Renal cortex interstitium (tissue), 11 donors: Measurements from ENCODE around the gene GDE1. TPM values are rescaled to one million over a fixed set of nuclear protein-coding genes. Genes with fewer than 3 reads are reported as not detected.
A peak's percentile ranks its signal among the peaks of the same experiment; 100 is the strongest.

Source experiments
- DNase-seq, 11 donors: peaks; one replicate each; pipeline ENCODE4 v3.0.0-alpha.2; 2013; ENCODE audit warnings: low read depth in 9 of 11, low spot score in 4 of 11; ENCODE audit errors: extremely low read depth in 1 of 11
- polyA plus RNA-seq, 3 donors: library from polyadenylated mRNA; unstranded; fragments of 120-200 nt; gene quantifications; one replicate each; pipeline ENCODE4 v1.2.1, GENCODE V29; 2013; ENCODE audit not compliant: insufficient read length in 3 of 3

Gene GDE1
- polyA plus RNA-seq, 3 donors = 58.3 to 76.6 (median 66.8) TPM

DNA sequence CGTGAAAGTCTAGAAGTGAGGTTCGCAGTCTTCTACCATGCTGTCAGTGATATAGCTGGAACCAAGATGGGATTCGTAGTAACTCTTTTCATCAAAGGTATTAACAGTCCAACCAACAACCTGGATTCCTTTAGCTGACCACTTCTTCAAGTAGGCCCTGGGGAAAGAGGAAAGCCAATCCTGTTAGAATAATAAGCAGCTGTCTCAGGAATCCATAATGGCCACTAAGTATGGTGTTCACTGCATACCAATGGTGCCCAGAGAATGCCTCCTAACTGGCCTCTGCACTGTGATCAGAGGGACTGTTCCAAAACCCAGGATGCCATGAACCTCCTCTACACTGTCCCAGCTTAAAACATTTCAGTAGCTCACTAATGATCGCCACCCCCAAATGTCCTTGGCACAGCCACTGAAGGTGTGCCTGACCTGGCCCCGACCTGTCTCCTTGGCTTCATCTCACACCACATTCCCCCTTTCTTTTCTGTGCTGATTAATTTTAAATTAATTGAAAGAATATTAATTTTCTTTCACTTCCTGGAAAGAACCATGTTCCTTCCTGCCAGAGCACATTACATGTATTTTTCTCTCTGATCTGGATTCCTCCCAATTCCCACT is 18.3 kb downstream of the GDE1 start:
- no peak for DNase-seq

DNA sequence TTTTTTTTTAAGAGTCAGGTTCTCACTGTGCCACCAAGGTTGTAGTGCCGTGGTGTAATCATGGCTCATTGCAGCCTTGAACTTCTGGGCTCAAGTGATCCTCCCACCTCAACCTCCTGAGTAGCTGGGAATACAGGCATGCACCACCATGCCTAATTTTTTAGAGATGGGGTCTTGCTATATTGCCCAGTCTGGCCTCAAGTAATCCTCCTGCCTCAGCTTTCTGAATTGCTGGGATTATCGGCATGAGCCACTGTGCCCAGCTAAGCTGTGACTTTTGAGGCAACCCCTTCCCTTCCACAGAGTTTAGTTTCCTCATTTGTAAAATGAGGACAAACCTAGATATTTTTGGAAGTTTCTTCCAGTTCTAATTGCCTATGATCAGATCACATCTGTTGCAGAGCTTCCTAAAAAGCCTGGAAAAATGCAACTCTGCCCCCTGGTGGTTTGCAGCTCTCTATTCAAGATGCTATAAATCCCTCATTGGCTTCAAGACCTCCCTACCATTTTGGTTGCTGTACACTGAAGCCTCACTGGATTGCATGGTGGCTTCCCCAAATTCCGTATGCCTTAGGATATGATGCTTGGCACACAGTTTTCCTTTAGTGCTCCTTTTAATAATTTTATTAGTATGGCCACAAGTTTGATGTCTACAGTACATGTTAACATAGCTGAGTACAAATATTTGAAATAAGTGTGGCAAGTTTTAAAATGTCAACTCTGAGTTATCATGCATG is 19.3 kb downstream of the GDE1 start:
- DNase-seq = peak in 6 of 11 donors; percentile 51 to 65 (median 57)

DNA sequence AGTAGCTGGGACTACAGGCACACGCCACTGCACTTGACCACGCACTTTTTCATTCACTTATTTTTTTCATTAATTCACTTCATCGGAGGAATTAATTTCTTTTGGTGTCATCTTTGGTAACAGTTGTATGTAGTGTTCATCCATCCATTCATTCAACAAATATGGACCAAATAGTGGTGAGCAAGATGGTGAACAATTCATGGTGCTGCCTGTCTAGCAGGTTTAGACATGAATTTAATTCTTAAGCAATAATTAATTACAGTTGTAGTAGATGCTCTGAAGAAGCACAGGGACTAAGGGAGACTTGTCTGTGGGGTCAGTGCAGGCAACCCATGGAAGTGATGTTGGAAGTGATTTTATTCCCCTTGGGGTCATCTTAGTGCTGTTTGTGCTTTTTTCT is 22.4 kb downstream of the GDE1 start:
- DNase-seq = no peak

DNA sequence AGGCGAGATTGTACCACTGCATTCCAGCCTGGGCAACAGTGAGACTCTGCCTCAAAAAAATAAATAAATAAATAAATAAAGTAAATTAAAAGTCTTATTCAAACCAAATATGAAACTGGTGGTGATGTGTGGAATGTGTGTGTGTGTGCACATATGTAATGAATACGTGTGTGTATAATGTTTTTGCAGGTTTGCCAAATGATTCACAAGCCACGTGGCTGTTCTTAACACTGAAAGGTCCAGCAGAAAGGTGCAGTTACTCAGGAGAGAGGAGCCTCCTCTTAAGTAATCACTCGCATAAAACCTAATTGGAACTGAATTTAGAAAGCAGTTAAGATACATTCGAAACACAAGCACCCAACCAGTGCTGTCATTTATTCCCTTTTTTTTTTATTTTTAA is 22.9 kb downstream of the GDE1 start:
- no peak for DNase-seq

DNA sequence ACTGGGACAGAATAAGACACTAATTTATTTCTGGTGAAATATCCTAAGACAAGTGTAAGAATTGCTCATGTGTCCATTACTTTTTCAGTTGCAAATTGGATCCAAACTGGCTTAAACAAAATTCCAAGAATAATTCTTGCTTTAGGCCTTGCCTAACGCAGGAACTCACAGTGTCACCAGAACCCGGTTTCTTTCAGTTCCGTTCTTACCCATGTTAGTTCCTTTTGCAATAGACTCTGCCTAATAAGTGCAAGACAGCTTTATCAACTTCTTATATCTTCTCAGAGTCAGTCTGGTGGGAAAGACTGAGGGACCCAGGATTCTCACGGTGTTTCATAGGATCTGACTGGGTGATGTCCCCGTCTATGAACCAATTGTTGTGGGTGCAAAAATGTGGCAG is 24.7 kb downstream of the GDE1 start:
- DNase-seq = no peak

DNA sequence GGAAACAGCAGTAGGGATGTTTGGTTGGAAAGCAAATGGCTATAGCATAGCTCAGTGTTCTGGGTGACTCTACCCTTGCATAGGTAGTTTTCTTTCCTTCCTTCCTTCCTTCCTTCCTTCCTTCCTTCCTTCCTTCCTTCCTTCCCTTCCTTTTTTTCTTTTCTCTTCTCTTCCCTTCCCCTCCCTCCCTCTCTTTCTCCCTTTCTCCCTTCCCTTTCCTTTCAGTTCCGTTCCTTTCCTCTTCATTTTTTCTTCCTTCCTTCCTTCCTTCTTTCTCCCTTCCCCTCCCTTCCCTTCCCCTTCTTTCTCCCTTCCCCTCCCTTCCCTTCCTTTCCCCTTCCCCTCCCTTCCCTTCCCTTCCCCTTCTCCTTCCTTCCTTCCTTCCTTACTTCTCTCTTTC is 31.3 kb downstream of the GDE1 start:
- DNase-seq = no peak

- no peak for DNase-seq
These were observed 33.7 kb downstream of the GDE1 start for GRCh38 chr16:19488213-19488640.

- no peak for DNase-seq
These were observed 35.1 kb downstream of the GDE1 start for GRCh38 chr16:19486750-19487325.

DNA sequence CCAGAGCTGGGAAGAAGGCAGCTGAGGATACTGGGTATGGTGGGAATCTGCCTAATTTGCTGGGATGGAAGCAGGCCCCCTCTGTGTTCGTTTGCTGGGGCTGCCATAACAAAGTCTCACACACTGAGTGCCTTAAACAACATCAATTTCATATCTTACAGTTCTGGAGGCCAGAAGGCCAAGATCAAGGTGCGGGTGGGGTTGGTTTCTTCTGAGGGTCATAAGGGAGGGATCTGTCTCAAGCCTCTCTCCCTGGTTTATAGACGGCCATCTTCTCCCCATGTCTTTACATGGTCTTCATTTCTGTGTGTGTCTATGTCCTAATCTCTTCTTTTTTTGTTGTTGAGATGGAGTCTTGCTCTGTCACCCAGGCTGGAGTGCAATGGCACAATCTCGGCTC is 35.8 kb downstream of the GDE1 start:
- no peak for DNase-seq

DNA sequence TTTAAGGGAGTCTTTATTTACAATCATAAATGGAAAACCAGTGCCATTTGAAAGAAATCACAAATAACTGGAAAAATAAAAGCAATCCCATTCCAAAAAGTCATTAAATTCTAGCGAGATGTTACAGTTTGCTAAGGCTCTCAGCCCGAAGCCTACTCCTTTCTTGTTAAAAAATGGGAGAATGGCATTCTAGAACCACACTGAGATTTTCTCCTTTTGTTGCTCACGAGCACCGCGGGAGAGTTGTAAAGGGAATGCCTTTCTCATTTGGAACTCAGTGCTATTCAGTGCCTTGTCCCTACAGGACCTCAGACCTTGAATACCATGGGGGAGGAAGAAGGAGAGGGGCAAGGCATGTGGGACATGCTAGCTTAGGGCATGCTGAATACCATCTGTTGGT is 36.3 kb downstream of the GDE1 start:
- DNase-seq = no peak

GRCh38 chr16:19484096-19484495 is 37.8 kb downstream of the GDE1 start:
- DNase-seq = no peak

DNA sequence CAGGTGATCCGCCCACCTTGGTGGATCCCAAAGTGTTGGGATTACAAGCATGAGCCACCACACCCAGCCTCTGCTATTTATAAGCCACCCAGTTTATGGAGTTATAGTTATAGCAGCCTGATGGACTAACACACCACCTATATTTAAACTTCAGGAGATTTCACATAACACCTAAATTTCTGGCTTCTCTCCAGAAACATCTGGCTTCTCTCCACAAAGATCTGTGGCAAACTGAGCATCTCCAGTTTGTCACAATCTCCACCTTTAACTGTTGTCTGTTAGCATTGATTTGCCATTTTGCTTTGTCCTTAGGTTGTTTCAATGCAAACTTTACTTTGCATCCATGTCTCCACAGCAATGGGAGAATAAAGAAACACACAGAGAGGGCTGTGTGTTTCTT is 39.6 kb downstream of the GDE1 start:
- DNase-seq = no peak

DNA sequence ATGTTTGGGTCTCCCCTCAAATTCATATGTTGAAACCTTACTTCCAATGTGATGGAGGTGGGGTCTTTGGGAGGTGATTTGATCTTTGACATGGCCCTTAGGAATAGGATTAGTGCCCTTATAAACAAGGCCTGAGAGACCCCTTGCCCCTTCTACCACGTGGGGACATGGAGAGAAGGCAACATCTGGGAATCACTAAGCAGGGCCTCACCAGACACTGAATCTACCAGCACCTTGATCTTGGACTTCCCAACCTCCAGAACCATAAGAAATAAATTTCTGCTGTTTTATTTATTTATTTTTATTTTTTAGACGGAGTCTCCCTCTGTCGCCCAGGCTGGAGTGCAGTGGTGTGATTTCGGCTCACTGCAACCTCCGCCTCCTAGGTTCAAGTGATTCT is 40.1 kb downstream of the GDE1 start:
- DNase-seq = no peak

DNA sequence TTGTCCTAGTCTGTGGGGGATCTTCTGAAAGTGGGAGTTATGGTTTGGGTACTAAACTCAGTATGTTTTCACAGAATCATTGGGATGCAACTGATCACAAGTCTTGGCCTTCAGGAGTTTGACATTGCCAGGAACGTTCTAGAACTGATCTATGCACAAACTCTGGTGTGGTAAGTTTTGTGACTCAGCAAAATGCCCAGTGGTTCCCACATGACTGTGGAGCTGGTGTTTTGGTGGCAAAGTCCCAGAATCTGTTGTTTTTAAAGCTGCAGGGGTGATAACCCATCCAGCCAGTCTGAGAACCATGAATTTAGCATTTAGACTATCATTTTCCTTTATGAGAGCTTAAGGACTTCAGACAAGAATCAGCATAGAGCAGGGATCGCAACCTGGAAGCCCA is 40.6 kb downstream of the GDE1 start:
- no peak for DNase-seq

- DNase-seq = no peak
These were observed 42.6 kb downstream of the GDE1 start for GRCh38 chr16:19479302-19479721.

GRCh38 chr16:19478505-19478904 is 43.4 kb downstream of the GDE1 start:
- DNase-seq = no peak

- DNase-seq = no peak
These were observed 47.3 kb downstream of the GDE1 start for GRCh38 chr16:19474617-19475016.

DNA sequence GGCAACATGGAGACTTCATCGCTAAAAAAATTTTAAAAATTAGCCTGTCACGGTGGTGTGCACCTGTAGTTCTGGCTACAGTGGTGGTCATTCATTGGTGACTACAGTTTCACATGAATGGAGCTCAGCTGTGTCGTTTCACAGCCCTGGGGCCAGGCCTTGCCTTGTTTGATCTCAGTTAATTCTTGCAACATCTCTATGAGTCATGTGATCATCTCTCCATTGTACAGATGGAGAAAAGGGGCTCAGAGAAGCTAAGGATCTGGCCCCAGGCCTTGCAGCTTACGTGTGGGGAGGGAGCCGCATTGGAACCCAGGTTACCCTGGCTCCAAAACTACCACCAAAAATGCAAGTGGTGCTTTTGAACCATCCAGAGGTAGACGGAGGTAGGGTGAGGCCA is 49.4 kb downstream of the GDE1 start:
- DNase-seq = no peak

- no peak for DNase-seq
These were observed 53.6 kb downstream of the GDE1 start for GRCh38 chr16:19468300-19468699.

- DNase-seq = no peak
These were observed 58.2 kb downstream of the GDE1 start for GRCh38 chr16:19463468-19464315.
